Left colon (tissue), 2 donors: Measurements from ENCODE around the gene ZFP36L1. TPM values are rescaled to one million over a fixed set of nuclear protein-coding genes. Genes with fewer than 3 reads are reported as not detected.
A peak's percentile ranks its signal among the peaks of the same experiment; 100 is the strongest.

ENCODE experiments used
- ATAC-seq: fragments of 200-7000 bp; cut with Tn5 transposase; one replicate; pipeline ENCODE4 v1.9.1; 2020; ENCODE audit warnings: mild to moderate bottlenecking, moderate library complexity
- DNase-seq, 2 donors: peaks; one replicate each; pipeline ENCODE4 v3.0.0-alpha.2; 2020
- intact Hi-C, 2 donors: fragments of 100-400 bp; cut with DNase I in 1 of 2; cut with micrococcal nuclease in 1 of 2; formaldehyde crosslinking; loops; one replicate each; pipeline versions ENCODE4 v1.11.2 to v1.14.0; 2022; cut with DNase I, micrococcal nuclease
- total RNA-seq, 2 donors: library from RNA; stranded (reverse); fragmentation: NEBNext Ultra II Directional; extraction: Animal tissue kit (Norgen Biotek cat#: 25700); gene quantifications; one replicate each; pipeline ENCODE4 v1.2.1, GENCODE V29; 2021
- donor health status: DM: no; HTN: no; CAD: no.
- donor health status: DM: yes; HTN: yes; CAD: no.

The ZFP36L1 gene
- total RNA-seq, 2 donors from 2014 or later, result 79.2 to 127 TPM

DNA sequence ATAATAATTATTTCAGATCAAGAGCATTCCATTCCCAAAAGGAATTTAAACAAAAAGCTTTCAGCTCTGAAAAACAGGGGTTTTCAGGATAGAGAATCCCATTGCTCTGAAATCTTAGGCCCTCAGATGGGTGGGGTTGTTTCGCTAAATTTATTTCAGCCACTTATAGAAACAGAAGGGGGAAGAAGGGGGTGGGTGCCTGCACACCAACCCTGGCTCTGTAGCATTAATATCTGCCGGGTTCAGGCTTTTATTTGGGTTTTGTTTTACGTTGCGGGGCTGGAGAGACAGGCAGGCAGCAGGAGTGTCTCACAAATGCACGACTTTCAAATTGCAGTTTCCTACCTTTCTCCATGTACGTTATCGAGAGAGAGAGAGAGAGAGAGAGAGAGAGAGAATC is 12.5 kb upstream of the ZFP36L1 start:
- no peak for DNase-seq
- intact Hi-C loops, result no loop called here
- ATAC-seq, result no peak

DNA sequence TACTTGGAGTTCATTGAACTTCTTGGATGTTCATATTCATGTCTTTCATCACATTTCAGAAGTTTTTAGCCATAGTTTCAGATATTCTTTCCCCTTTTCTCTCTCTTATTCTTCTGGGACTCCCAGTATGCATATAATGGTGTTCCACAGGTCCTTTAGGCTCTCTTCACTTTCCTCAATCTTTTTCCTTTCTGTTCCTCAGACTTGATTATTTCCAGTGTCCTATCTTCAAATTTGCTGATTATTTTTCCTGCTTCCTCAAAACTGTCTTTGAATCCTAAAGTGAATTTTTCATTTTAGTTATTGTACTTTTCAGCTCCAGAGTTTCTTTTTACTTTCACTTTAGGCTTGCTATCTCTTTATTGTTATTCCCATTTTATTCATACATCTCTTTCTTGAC is 8.8 kb upstream of the ZFP36L1 start:
- intact Hi-C loops, result no loop called here
- no peak for ATAC-seq
- DNase-seq, result no peak

DNA sequence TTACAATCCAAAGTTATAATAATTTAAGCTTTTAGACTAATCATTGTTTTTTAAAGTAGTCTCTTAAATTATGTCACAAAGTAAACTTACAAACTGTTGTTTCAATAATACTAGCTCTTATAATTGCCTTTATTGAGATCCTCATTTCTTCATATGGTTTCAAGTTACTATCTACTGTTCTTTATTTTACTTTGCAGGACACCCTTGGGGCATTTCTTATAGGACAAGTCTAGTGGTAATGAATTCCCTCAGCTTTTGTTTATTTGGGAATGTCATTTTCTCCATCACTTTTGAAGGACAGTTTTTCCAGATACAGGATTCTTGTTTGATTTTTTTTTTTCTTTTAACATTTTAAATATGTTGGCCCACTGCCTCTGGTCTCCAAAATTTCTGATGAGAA is 8.1 kb upstream of the ZFP36L1 start:
- intact Hi-C loops, result no loop called here
- no peak for DNase-seq
- ATAC-seq, result no peak

DNA sequence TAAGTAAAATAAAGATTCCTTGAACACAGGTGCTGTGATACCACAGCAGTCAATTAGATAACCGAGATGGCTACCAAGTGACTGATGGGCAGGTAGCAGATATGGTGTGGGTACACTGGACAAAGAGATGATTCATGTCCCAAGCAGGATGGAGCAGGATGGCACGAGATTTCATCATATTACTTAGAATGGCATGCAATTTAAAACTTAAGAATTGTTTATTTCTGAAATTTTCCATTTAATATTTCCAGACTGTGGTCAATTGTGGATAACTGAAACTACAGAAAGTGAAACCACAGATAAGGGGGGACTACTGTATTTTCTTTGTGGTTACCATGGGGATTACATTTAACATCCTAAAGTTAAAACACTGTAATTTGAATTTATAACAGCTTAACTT is 7.5 kb upstream of the ZFP36L1 start:
- ATAC-seq (no peak), DNase-seq (no peak)
- intact Hi-C loops, result no loop called here

DNA sequence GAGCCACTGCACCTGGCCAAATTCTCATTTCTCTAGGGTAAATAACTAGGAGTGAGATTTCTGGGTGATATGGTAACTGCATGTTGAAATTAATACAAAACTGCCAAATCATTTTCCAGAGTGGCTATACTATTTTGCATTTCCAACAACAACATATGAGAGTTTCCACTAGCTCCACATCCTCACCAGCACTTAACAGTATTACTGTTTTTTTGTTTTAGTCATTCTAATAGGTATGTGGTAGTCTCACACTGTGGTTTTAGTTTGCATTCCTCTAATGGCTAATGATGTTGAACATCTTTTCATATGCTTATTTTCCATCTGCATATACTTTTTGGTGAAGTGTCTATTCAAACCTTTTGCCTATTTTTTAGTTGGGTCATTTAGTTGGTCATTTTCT is 5.8 kb upstream of the ZFP36L1 start:
- DNase-seq (no peak), ATAC-seq (no peak)
- intact Hi-C loops, result no loop called here

DNA sequence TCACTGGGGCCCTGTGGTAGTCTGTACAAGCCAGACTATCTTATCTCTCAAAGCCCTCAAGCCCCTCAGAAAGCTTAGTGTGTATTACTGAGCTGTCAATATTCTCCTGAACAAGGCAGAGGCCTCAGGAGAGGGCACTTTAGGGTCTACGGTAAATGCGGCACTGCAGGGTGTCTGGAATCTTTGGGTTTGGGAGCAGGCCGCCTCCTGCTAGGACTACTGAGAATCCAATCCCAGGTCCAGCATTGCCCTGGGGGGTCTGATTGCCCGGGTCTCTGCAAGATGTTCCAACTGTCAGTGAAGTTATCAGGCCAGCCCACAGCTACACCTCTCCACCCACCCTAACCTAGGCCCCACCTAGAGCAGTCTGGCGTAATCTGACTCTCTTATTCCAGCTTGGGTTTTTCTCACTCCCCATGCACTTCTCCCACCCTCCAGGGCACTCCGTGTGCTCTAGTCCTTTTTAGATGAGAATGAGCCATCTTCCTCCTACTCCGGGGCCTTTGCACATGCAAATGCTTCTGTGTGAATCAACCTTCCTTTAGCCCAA is 4.3 kb upstream of the ZFP36L1 start:
- no peak for DNase-seq

DNA sequence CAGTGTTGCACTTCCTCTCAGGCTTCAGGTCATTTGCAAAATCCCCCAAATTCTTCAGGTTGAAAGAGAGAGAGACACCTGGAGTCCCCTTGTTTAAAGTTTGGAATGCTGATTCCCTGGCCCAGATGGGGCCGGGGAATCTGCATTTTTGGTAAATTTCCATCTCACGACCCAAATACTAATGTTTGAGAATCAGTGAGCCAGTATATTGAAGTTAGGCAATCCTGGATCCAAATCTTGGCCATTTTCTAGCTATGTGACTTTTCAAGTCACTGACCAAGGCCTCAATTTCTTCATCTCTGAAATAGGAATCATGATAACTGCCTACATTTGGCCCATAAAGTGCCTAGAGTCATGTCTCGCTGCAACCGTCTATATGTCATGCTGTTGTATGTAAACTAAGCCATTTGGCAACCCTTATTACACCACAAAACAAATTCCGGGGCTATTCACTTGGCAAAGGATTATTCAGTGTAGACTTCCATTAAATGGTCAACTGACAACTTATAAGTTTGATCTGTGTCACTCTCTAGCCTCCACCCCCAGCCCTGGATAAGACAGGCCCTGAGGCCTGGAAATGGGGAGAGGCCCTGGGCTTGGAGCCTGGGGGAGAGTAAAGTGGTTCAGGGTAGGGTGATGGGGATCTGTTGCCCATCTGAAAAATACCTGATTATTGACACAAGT is 3.7 kb upstream of the ZFP36L1 start:
- intact Hi-C loops, result no loop called here
- no peak for DNase-seq
- ATAC-seq, result no peak

More for the DNA sequence above, 4.3 kb upstream of the ZFP36L1 start:
- ATAC-seq, result no peak
- intact Hi-C loops, result no loop called here

DNA sequence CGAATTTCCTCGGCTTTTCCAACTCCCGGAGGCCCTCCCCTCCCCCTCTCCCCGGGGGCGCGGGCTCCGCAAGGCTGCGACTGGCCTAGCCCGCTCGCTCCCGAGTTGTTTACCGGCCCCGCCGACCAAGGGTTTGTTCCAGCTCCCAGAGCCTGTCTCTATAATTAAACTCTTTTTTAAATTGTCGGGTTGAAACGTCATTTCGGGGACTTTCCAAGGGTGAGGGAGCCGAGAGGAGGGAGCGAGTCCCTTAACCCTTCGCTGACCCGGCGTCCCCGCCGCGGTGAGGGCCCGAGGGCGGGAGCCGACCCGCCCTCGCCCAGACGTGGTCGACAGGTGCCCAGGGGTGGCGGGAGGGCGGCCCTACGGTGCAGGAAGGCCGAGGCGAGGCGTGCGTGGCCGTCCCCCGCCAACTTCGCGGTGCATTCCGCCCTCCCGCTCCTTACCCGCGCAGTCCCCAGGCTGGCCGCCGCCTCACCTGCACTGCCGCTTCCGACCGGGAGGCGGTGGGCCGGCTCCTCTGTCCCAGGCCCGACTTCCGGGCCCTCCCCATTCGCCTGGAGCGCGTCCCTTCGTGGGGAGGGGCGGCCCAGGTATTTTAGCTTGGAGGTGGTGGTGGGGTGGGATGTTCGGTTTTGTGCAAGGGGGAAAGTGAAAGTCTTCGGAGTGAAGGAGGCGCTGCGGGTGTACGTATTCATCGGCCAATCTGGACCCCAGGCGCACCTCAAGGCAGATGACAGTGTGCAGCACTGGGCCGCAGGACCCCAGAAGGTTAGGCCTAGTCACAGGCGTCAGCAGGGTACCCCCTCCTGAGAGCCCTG is 2.9 kb upstream of the ZFP36L1 start:
- peak; percentile 65 for ATAC-seq
- intact Hi-C loops, result no loop called here
- peak; percentile 79 to 86 for DNase-seq

DNA sequence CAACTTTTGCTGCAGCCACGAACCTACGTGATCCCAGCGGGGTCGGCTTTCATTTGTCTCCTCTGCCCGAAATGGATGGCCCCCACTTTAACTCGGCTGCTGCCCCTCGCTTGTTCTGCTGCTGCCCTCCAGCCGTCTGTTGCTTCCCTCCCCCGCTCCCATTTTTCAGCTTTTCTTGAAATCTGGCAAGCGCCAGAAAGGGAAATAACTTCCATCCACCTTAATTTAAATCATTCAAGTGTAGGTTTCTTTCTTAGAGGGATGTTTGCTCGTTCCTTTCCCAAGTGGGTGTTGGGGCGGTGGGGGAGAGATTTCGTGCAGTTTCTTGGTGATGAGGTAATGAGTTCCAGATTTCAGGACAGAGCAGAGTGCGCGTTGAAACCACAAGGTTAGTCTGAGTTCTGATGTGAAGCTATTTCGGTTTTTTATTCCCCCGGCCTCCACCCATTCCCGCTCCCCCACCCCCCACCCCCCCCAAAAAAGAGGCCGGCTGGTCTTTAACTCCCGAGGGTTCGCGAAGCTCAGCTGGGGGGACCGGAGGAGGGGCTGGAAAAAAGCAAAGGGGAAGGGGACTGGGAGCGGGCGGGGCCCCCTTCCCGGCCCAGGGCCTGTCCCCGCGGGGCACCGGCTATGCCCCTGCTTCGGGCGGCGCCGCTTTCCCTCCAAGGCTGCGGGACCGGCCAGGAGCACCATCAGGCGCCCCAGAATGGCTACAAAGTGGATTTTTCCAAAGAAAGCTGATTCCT is 2.2 kb upstream of the ZFP36L1 start:
- peak; percentile 6 for ATAC-seq
- DNase-seq, result peak in 1 of 2 donors; percentile 54
- intact Hi-C loops, result no loop called here

DNA sequence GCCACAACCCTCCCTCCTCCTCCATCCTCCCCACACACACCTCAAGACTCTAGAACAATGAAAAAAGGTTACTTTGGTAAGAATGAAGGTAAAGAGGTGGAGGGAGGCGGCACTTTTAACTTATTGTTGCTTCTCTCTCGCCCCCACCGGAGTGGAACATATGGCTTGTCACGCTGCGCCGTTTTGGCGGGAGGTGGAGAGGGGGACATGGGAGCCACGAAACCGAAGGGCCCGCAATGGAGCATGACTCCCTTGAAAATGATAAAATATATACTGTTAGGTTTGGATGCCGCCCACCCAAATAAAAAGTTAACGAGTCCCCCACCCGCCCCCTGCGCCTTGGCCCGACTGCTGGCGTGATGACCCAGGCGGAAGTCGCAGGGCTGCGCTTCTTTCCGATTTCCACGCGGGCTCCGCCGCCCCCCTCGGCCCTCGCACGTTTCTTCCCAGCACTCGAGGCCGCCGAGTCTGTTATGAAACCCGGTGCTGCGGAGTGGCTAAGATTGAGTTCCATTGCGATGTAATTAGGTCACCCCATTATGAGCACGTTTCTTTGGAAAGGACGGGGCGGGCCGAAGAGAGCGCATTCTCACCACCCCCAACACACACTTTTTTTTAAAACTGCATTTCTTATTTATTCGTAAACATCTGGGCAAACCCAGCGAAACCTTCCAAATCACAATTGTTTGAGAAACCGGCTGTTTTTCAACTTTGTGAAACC is 1.4 kb upstream of the ZFP36L1 start:
- intact Hi-C loops, result no loop called here
- peak; percentile 16 for ATAC-seq

DNA sequence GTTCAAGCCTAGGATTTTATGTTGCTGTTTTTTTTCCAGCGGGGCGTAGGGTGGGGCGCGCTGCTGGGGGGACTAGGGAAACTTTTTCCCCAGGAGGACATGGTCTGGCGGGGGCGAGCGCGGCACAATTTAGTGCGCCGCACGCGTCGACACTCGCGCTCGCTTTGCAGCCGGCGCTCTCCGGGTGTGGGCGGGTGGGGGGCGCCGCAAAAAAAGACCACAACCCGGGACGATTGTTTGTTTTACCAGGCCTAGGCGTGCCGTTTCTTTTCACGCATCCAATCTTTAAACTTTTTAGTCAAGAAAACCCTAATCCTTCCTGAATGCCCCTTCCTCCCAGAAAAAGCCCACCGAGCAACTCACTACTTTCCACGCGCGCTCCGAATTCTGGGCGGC is 865 bp upstream of the ZFP36L1 start:
- DNase-seq (no peak), ATAC-seq (no peak)
- intact Hi-C loops, result no loop called here

More for the DNA sequence above, 1.4 kb upstream of the ZFP36L1 start:
- DNase-seq, result peak; percentile 87 to 88

DNA sequence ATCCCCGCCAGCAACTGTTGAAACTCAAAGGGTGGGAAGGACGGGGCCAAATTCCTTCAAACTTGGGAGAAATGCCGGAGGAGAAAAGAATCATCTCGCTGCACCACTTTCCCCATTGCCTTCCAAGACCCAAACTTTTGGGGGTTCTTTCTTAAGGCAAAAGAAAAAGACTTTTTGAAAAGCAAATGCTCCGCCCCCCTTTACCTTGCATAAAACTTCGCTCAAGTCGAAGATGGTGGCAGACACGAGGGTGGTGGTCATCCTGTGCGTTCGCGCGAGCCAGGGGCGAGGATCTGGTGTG is 239 bp downstream of the ZFP36L1 start:
- no peak for DNase-seq
- ATAC-seq, result no peak
- intact Hi-C loops, result no loop called here

DNA sequence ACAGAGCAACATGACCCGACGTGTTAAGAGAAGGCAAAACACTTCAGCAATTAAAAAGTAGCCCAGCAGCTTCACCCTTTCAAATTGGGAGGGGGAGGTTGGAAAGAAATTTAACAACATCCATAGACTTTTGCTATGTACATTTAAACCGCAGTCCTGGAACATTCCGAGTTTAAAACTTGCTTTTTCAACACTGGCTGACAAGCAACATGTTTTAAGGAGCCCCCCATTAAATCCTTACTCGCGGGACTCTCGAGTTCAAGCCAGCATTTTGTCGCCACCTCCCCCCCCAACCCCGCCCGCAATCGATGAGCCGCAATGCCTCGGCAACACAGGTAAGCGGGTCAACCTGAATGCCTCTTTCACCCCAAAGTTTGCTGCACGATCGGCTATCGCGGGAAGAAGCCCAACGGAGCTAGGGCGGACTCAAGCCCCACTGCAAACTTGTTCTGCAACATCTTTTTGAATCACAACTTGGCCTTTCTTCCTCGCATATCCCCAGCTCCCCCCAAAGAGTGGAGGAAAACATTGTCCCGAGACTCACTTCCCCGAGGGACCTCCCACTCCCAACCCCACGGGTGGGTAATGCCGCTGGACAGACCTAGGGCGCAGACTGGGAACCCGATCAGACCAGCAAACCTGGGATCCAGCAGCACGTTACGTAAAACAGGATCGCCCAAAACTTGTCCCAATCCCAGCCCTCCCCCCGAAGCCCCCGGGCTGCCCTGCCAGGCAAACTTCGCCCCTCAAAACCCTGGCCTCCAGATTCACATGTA is 777 bp downstream of the ZFP36L1 start:
- intact Hi-C loops, result no loop called here
- DNase-seq (peak in 1 of 2 donors; percentile 43), ATAC-seq (no peak)

DNA sequence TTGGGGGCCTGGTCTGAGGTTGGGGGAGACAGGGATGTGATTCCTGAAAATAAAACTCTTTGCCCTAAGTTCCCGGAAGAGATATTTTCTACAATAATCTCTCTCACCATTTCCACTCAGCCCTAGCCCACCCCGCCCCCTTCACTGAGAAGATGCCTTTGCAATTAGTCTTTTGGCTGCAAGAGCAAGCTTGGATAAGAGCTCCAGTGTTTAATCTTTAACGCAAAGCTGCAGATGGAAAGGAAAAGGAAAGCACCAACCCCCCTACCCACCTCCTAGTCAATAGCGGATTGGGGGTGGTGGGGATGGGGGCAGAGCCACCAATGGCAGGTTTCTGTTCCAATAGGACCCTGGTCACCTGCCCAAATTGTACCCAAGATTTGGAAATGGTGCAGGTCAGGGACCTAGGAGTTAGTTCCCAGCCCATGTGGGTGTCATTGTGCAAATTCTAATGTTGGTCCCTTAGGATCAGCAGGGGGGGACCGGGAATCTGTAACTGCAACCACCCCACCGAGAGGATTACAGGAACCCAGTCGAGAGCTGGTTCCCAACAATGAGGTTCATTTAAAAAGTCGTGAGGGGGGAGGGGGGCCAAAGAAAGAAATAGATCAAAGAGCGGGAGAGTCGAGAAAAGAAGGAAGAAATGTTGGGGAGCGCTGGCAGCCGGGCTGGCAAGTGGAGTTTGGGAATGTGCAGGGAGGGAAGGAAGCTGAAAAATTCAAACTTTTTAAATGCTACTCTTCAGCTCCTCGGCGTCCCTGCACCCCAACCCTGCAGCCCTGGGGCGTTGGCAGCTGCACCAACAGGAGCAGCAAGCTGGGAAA is 1.6 kb downstream of the ZFP36L1 start:
- intact Hi-C loops, result no loop called here
- ATAC-seq, result no peak
- peak in 1 of 2 donors; percentile 42 for DNase-seq

DNA sequence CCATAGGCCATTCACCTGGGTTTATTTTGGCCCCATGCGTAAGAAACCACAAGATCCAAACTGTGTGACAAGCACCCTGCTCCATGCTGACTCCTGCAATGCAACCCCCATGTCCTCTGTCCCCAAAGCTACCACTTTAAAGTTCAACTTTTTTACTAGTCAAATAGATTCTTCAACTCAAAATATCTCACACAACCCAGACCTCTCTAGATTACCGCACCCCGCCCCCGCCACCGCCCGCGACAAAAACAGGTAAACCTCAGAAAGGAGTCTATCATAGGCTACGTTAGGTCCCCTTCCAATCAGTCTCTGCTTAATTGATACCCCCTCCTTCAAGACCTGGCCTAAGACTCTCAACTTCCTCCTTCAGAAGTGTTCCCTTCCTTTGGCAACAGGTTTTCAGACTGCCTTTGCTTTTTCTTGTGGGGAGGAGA is 2.2 kb downstream of the ZFP36L1 start:
- intact Hi-C loops, result no loop called here
- no peak for ATAC-seq
- DNase-seq, result peak in 1 of 2 donors; percentile 44

DNA sequence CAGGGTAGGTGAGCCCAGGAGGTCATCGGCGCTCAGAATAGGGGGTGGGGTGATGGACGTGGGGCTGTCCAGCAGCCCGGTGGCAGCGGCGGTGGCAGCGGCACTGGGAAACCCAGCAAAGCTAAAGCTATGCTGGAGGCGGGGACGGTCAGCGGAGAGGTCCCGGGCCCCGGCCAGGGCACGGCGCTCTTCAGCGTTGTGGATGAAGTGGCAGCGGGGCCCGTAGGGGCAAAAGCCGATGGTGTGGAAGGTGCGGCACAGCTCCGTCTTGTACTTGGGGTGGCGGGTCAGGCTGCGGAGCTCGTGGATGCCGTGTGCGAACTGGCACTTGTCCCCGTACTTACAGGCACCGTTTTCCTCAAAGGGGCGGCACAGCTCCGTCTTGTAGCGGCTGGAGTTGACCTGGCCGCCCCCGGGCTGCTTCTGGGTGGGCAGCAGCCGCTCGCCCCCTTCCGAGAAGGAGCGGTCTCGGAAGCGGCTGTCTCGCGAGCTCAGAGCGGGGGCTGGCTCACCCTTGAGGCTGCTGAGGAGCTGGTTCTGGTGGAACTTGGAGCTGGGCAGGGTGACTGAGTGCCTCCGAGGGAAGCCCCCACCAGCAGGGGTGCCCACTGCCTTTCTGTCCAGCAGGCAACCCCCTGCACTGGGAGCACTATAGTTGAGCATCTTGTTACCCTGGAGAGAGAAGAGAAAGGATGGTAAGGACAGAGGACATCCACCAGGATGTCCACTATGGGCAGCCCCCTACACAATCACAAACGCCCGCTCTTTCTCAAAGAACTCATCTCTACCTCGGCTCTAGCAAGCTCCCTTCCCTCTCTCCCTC is 2.8 kb downstream of the ZFP36L1 start:
- intact Hi-C loops, result loop anchor here in 1 of 2 donors (2.0 kb wide), 1 partner anchor 541 kb away; no protein-coding TSS in a partner anchor
- DNase-seq (peak in 1 of 2 donors; percentile 52), ATAC-seq (no peak)
